ENCODE results near the gene MMP20. TPM values are rescaled to one million over a fixed set of nuclear protein-coding genes. Genes with fewer than 3 reads are reported as not detected.

The MMP20 gene
- total and polyA plus RNA-seq, 2 donors from 2014 or later, result not detected

GRCh38 chr11:102592131-102592530 is 33.0 kb downstream of the MMP20 start:
- no peaks in the 10 kb centered on the region for H3K4me1 ChIP-seq (ENCODE audit: control insufficient read depth in 2 of 3, insufficient read depth in 2 of 3, low read depth in 1 of 3, low read length in 3 of 3)
- TF ChIP-seq CTCF (IDR thresholded peaks at IDR 0.05; ENCODE audit: borderline replicate concordance, extremely low read depth, insufficient read depth), result no peak
- intact Hi-C loops (cut with DNase I), result no loop called here

GRCh38 chr11:102591160-102591718 is 33.9 kb downstream of the MMP20 start:
- H3K36me3 ChIP-seq (ENCODE audit: control insufficient read depth in 2 of 3, insufficient read depth in 3 of 3, low read length in 3 of 3), result no peaks in the 10 kb centered on the region
- H3K4me3 ChIP-seq (ENCODE audit: low read length in 3 of 3), result no peak overlapping the region
- FAIRE-seq (no peak), DNase-seq (no peak)
- no peaks in the 10 kb centered on the region for H3K27me3 ChIP-seq (ENCODE audit: control insufficient read depth, insufficient read depth, low read length)
- H3K9ac ChIP-seq (ENCODE audit: low read length in 3 of 3), result no peak overlapping the region
- no peaks in the 10 kb centered on the region for H3K4me1 ChIP-seq (ENCODE audit: control insufficient read depth in 2 of 3, insufficient read depth in 2 of 3, low read depth in 1 of 3, low read length in 3 of 3)
- TF ChIP-seq CTCF (IDR thresholded peaks at IDR 0.05; ENCODE audit: borderline replicate concordance, extremely low read depth, insufficient read depth), result no peak
- intact Hi-C loops (cut with DNase I), result no loop called here
- H3K9me3 ChIP-seq (ENCODE audit: control insufficient read depth in 2 of 3, insufficient read depth in 1 of 3, low read length in 3 of 3), result no peaks in the 10 kb centered on the region
- no peak overlapping the region for H3K27ac ChIP-seq (ENCODE audit: low read depth in 2 of 2, low read length in 2 of 2)

More at GRCh38 chr11:102592131-102592530, 33.0 kb downstream of the MMP20 start:
- Histone ChIP-seq H3K36me3 (ENCODE audit: control insufficient read depth in 2 of 3, insufficient read depth in 3 of 3, low read length in 3 of 3) (no peaks in the 10 kb centered on the region), H3K4me3 (ENCODE audit: low read length in 3 of 3) (no peak overlapping the region), H3K27me3 (ENCODE audit: control insufficient read depth, insufficient read depth, low read length) (no peaks in the 10 kb centered on the region), H3K9ac (ENCODE audit: low read length in 3 of 3) (no peak overlapping the region), H3K27ac (ENCODE audit: low read depth in 2 of 2, low read length in 2 of 2) (no peak overlapping the region), H3K9me3 (ENCODE audit: control insufficient read depth in 2 of 3, insufficient read depth in 1 of 3, low read length in 3 of 3) (no peaks in the 10 kb centered on the region)
- no peak for FAIRE-seq
- no peak for DNase-seq

GRCh38 chr11:102590276-102591049 is 34.7 kb downstream of the MMP20 start:
- H3K27me3 ChIP-seq (ENCODE audit: control insufficient read depth, insufficient read depth, low read length), result no peaks in the 10 kb centered on the region
- FAIRE-seq (no peak), DNase-seq (no peak)
- H3K4me1 ChIP-seq (ENCODE audit: control insufficient read depth in 2 of 3, insufficient read depth in 2 of 3, low read depth in 1 of 3, low read length in 3 of 3), result no peaks in the 10 kb centered on the region
- no peak overlapping the region for H3K27ac ChIP-seq (ENCODE audit: low read depth in 2 of 2, low read length in 2 of 2)
- no peak overlapping the region for H3K9ac ChIP-seq (ENCODE audit: low read length in 3 of 3)
- no peak overlapping the region for H3K4me3 ChIP-seq (ENCODE audit: low read length in 3 of 3)
- intact Hi-C loops (cut with DNase I), result no loop called here
- no peak for TF ChIP-seq CTCF (IDR thresholded peaks at IDR 0.05; ENCODE audit: borderline replicate concordance, extremely low read depth, insufficient read depth)
- H3K9me3 ChIP-seq (ENCODE audit: control insufficient read depth in 2 of 3, insufficient read depth in 1 of 3, low read length in 3 of 3), result no peaks in the 10 kb centered on the region
- no peaks in the 10 kb centered on the region for H3K36me3 ChIP-seq (ENCODE audit: control insufficient read depth in 2 of 3, insufficient read depth in 3 of 3, low read length in 3 of 3)

Data from kidney (tissue), 14 donors.